K562 (cell line): ENCODE data around the gene NDUFB10. TPM values are rescaled to one million over a fixed set of nuclear protein-coding genes. Genes with fewer than 3 reads are reported as not detected.

Experiments
- FOXJ3 ChIP-seq: sonication (generic); formaldehyde crosslinking; IDR thresholded peaks from 2 replicates; pipeline ENCODE4 v1.4.0; 2020; ENCODE audit warnings: mild to moderate bottlenecking, missing genetic modification reagents
- JUN ChIP-seq, 2 experiments: sonication (generic) in 1 of 2; formaldehyde crosslinking in 1 of 2; IDR thresholded peaks; 2 replicates each; pipeline versions ENCODE4 v1.6.1 to v1.8.0; 2012 to 2022; ENCODE audit warnings: borderline replicate concordance in 2 of 2, mild to moderate bottlenecking in 2 of 2, improper control_type of control experiment in 1 of 2, low read depth in 1 of 2, low read length in 1 of 2, missing genetic modification reagents in 1 of 2
- polyA plus RNA-seq, 8 experiments: library from polyadenylated mRNA; depleted of rRNA in 4 of 8; stranded (reverse) in 5 of 8; unstranded in 3 of 8; fragments of >200 nt; fragmentation: Nextera tagmentation in 2 of 8; fragmentation: Illumina TruSeq in 1 of 8; extraction: Ambion mirVana in 2 of 8; extraction: Trizol in 1 of 8; gene quantifications; 2 replicates each; pipeline versions ENCODE4 v1.2.1 to v1.2.3, GENCODE V29; 2011 to 2014; ENCODE audit warnings: inconsistent platforms in 1 of 8, missing spikeins in 1 of 8
- total RNA-seq, 7 experiments: library from RNA; depleted of rRNA in 6 of 7; stranded (reverse); fragments of >200 nt in 6 of 7; fragmentation: Illumina TruSeq in 2 of 7; extraction: Trizol in 2 of 7; gene quantifications; 2 replicates each; pipeline versions ENCODE4 v1.2.1 to v1.2.3, GENCODE V29; 2011 to 2021; ENCODE audit warnings: low replicate concordance in 1 of 7
- TF ChIP-seq, protein P1 (sequence below), 2 experiments: fragments of 450-650 bp in 1 of 2; IDR thresholded peaks; 2 replicates each; pipeline ENCODE4 v1.6.1; 2011 to 2017; ENCODE audit warnings: low read depth in 2 of 2, antibody characterized with exemption in 1 of 2, borderline replicate concordance in 1 of 2, low read length in 1 of 2, mild to moderate bottlenecking in 1 of 2, mixed read lengths in 1 of 2; ENCODE audit not compliant: control insufficient read depth in 1 of 2

NDUFB10 gene
- total and polyA plus RNA-seq, 9 of the 15 experiments (the other 6 are each of a cell fraction or from before 2014, with no cell fraction given): 69.3 to 527 (median 161) TPM

DNA sequence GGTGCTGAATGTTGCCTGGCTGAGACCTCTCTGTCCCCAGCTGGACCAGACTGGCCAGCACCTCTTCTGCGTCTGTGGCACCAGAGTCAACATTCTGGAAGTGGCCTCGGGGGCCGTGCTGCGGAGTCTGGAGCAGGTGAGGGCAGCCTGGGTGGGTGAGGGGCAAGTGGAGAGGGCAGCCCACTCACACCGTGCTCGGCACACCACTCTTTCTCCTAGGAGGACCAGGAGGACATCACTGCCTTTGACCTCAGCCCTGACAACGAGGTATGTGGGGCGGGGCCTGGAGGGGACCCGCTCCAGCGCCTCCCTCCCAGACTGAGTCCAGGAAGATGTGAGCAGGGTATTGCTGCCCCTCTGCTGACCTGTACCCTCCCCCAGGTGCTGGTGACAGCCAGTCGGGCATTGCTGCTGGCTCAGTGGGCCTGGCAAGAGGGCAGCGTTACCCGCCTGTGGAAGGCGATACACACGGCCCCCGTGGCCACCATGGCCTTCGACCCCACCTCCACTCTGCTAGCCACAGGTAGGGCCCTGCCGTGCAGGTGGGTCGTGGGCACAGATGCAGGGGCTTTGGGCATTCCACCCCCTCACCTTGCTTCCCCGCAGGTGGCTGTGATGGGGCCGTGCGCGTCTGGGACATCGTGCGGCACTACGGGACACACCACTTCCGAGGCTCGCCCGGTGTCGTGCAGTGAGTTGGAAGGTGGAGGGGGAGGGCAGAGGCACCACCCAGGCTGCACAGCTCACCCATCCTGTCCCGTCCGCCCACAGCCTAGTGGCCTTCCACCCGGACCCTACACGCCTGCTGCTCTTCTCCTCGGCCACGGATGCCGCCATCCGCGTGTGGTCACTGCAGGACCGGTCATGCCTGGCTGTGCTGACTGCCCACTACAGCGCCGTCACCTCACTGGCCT, 15.1 kb downstream of the NDUFB10 start (continued):
- TF ChIP-seq FOXJ3 (CRISPR knock-in tag) (no peak), JUN (IDR thresholded peaks at IDR 0.05; ENCODE audit: borderline replicate concordance, low read depth, low read length) (no peak), JUN (CRISPR knock-in tag; IDR thresholded peaks at IDR 0.05; ENCODE audit: borderline replicate concordance) (no peak)
- TF ChIP-seq, protein P1, sequence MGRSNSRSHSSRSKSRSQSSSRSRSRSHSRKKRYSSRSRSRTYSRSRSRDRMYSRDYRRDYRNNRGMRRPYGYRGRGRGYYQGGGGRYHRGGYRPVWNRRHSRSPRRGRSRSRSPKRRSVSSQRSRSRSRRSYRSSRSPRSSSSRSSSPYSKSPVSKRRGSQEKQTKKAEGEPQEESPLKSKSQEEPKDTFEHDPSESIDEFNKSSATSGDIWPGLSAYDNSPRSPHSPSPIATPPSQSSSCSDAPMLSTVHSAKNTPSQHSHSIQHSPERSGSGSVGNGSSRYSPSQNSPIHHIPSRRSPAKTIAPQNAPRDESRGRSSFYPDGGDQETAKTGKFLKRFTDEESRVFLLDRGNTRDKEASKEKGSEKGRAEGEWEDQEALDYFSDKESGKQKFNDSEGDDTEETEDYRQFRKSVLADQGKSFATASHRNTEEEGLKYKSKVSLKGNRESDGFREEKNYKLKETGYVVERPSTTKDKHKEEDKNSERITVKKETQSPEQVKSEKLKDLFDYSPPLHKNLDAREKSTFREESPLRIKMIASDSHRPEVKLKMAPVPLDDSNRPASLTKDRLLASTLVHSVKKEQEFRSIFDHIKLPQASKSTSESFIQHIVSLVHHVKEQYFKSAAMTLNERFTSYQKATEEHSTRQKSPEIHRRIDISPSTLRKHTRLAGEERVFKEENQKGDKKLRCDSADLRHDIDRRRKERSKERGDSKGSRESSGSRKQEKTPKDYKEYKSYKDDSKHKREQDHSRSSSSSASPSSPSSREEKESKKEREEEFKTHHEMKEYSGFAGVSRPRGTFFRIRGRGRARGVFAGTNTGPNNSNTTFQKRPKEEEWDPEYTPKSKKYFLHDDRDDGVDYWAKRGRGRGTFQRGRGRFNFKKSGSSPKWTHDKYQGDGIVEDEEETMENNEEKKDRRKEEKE (IDR thresholded peaks at IDR 0.05; ENCODE audit: borderline replicate concordance in 1 of 2, control insufficient read depth in 1 of 2, low read depth in 2 of 2, low read length in 1 of 2): no peak
- TF ChIP-seq, all 486 proteins: peak for 0
